ENCODE data around the gene COL8A1. TPM values are rescaled to one million over a fixed set of nuclear protein-coding genes. Genes with fewer than 3 reads are reported as not detected.
"Not testable (repeated sequence)": the region's sequence is repeated elsewhere in the genome, so short reads cannot be mapped to it uniquely, and the experiment has no call there.

COL8A1 gene
- total RNA-seq, 2 experiments from 2014 or later, result 0.07 TPM; not detected in 1

- Mint-ChIP-seq H3K36me3 (ENCODE audit: low read depth) (no peaks in the 10 kb centered on the region), H3K4me1 (no peaks in the 10 kb centered on the region), H3K4me3 (no peak overlapping the region), H3K27ac (no peak overlapping the region), H3K27me3 (peaks cover 7% of the 10 kb centered on the region), H3K9me3 (no peaks in the 10 kb centered on the region)
- ChIA-PET CTCF (interaction anchor here (0.6 kb wide), 2 partner anchors 55 to 372 kb away, joined by 3 to 4 read pairs; no protein-coding TSS in a partner anchor), POLR2A (no interaction called here)
- DNase-seq, result no peak
Measured at GRCh38 chr3:99709686-99710085, 71.3 kb downstream of the COL8A1 start.

DNA sequence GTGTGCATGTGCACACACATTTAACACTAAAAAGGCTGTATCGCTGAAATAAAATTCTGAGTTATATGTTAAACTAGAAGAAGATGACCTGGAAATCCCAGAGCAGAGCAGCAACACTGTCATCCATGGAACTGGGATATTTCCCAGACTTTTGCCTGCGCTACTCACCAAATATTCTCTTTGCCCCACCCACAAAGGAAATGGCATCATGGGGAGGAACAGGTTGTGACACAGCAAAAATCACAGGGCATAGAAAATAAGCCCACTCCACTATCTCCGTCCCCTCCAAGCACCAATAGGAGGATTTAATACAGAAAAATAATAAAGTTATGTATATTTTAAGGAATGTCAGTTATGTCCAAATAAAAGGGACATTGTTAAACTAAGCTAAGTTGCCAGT lies 71.7 kb downstream of the COL8A1 start:
- Mint-ChIP-seq H3K9me3 (no peaks in the 10 kb centered on the region), H3K36me3 (ENCODE audit: low read depth) (no peaks in the 10 kb centered on the region), H3K4me1 (no peaks in the 10 kb centered on the region), H3K27me3 (peaks cover 6% of the 10 kb centered on the region), H3K27ac (no peak overlapping the region), H3K4me3 (no peak overlapping the region)
- no peak for DNase-seq
- ChIA-PET CTCF (no interaction called here), POLR2A (no interaction called here)

- CTCF ChIA-PET, result no interaction called here
- Mint-ChIP-seq H3K27ac (no peak overlapping the region), H3K4me3 (no peak overlapping the region), H3K4me1 (no peaks in the 10 kb centered on the region), H3K36me3 (ENCODE audit: low read depth) (no peaks in the 10 kb centered on the region), H3K27me3 (peaks cover 7% of the 10 kb centered on the region), H3K9me3 (no peaks in the 10 kb centered on the region)
- DNase-seq, result no peak
- POLR2A ChIA-PET, result no interaction called here
Measured at GRCh38 chr3:99711351-99711750, 73.0 kb downstream of the COL8A1 start.

DNA sequence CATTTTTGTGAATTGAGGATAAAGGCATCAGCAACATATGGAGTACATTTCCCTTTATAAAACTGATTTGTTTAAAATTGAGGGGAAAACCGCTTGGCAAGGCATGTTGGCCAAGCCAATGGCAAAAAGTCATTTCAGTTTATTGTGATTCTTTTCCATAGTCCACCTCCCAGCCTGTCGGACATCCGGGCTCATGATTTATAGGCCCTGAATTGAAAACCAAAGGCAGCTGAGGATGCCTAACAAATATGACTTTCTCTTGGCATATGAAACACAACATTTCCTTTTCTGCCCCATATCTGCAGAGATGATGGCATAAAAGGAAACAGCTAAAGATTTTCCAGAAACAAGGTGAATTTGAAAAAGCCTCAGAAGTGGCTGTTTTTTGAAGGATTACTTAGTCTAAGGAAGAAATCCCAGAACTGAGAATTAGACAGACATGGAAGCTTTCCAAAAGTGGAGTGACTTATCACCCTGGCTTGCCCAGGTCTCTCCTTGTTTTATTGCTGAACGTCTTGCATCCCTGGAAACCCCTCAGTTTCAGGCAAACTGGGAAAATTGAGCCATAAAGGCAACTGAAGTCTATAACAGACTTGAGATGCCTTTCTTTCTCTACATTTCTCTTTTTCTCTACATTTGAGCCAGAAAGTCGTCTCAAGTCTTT lies 74.0 kb downstream of the COL8A1 start:
- Mint-ChIP-seq H3K9me3 (no peaks in the 10 kb centered on the region), H3K36me3 (ENCODE audit: low read depth) (no peaks in the 10 kb centered on the region), H3K27me3 (peaks cover 7% of the 10 kb centered on the region), H3K4me3 (no peak overlapping the region), H3K27ac (no peak overlapping the region), H3K4me1 (no peaks in the 10 kb centered on the region)
- POLR2A ChIA-PET, result no interaction called here
- no peak for DNase-seq
- CTCF ChIA-PET, result no interaction called here

DNA sequence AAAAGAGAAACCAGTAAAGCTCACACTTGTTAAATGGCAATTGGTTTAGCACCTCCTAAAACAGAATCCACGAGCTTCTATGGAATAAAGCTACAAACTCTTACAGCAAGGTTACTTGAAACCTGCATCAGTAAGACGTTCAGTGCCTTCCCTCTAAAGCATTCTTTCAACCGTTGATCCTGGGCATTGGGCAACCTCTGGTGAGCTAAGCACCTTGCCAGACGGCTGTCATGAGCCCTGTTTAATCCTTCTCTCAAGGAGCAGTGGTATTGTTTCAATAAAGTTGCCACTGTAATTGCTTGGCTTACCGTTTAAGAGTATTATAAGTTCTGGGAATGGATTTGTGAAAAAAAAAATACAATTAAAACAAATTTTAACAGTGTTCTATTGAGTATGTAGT lies 75.0 kb downstream of the COL8A1 start:
- CTCF ChIA-PET, result no interaction called here
- no peak for DNase-seq
- Mint-ChIP-seq H3K27me3 (peaks cover 7% of the 10 kb centered on the region), H3K36me3 (ENCODE audit: low read depth) (no peaks in the 10 kb centered on the region), H3K4me3 (no peak overlapping the region), H3K4me1 (no peaks in the 10 kb centered on the region), H3K9me3 (no peaks in the 10 kb centered on the region), H3K27ac (no peak overlapping the region)
- POLR2A ChIA-PET, result no interaction called here

DNA sequence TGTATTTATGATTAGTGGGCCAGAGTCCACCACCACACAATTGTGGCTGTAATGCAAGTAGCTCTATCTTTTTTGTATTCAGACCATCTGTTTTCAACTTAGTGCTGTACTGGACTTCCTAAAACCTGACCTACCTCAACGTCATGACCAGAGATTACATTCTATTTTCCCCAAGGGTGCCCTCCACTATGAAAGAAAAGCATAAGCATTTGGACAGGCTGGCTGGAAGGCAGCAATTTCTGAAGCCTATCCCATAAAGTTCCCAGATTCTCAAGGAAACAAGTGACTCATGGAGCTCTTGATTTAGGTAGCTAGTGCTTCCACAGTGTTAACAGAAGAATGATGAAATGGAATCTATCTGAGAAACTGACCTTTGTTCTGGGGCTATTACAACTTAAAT lies 75.8 kb downstream of the COL8A1 start:
- DNase-seq, result no peak
- Mint-ChIP-seq H3K27me3 (peaks cover 7% of the 10 kb centered on the region), H3K4me3 (no peak overlapping the region), H3K36me3 (ENCODE audit: low read depth) (no peaks in the 10 kb centered on the region), H3K4me1 (no peaks in the 10 kb centered on the region), H3K27ac (no peak overlapping the region), H3K9me3 (no peaks in the 10 kb centered on the region)
- ChIA-PET CTCF (no interaction called here), POLR2A (no interaction called here)

GRCh38 chr3:99714575-99714974 lies 76.2 kb downstream of the COL8A1 start:
- CTCF ChIA-PET, result no interaction called here

GRCh38 chr3:99716463-99716995 lies 78.1 kb downstream of the COL8A1 start:
- Mint-ChIP-seq H3K4me1 (no peaks in the 10 kb centered on the region), H3K27ac (no peak overlapping the region), H3K4me3 (no peak overlapping the region), H3K27me3 (peaks cover 2% of the 10 kb centered on the region), H3K9me3 (no peaks in the 10 kb centered on the region), H3K36me3 (ENCODE audit: low read depth) (no peaks in the 10 kb centered on the region)
- ChIA-PET CTCF (no interaction called here), POLR2A (no interaction called here)
- DNase-seq, result no peak

More at GRCh38 chr3:99714575-99714974, 76.2 kb downstream of the COL8A1 start:
- POLR2A ChIA-PET, result no interaction called here
- no peaks in the 10 kb centered on the region for H3K4me1 Mint-ChIP-seq
- H3K27ac Mint-ChIP-seq, result no peak overlapping the region
- H3K4me3 Mint-ChIP-seq, result no peak overlapping the region
- DNase-seq, result no peak
- peaks cover 6% of the 10 kb centered on the region for H3K27me3 Mint-ChIP-seq
- H3K9me3 Mint-ChIP-seq, result no peaks in the 10 kb centered on the region
- no peaks in the 10 kb centered on the region for H3K36me3 Mint-ChIP-seq (ENCODE audit: low read depth)

- ChIA-PET CTCF (no interaction called here), POLR2A (no interaction called here)
- no peak for DNase-seq
- no peaks in the 10 kb centered on the region for H3K4me1 Mint-ChIP-seq
- no peaks in the 10 kb centered on the region for H3K36me3 Mint-ChIP-seq (ENCODE audit: low read depth)
- no peaks in the 10 kb centered on the region for H3K27me3 Mint-ChIP-seq
- no peak overlapping the region for H3K27ac Mint-ChIP-seq
- no peaks in the 10 kb centered on the region for H3K9me3 Mint-ChIP-seq
- H3K4me3 Mint-ChIP-seq, result no peak overlapping the region
Measured at GRCh38 chr3:99720985-99721632, 82.7 kb downstream of the COL8A1 start.

DNA sequence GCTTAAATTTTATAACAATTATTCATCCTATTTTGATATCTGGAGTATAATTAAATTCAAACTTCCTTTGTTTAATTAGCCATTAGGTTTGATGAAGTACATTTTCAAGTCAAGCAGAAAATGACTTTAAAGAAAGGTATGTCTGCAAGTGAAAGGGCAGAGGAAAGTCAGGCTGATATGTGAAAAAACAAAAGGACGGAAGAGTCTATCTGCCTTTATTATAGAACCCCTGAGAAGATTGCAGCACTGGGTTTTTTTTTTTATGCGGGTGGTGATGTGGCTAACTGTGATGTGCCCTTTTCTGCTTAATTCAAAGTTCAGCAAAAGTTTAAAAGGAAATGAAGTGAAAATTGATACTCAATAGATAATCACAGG lies 83.2 kb downstream of the COL8A1 start:
- no peak for DNase-seq
- H3K27ac Mint-ChIP-seq, result no peak overlapping the region
- H3K36me3 Mint-ChIP-seq (ENCODE audit: low read depth), result no peaks in the 10 kb centered on the region
- H3K9me3 Mint-ChIP-seq, result no peaks in the 10 kb centered on the region
- H3K4me3 Mint-ChIP-seq, result no peak overlapping the region
- no peaks in the 10 kb centered on the region for H3K27me3 Mint-ChIP-seq
- CTCF ChIA-PET, result no interaction called here
- H3K4me1 Mint-ChIP-seq, result no peaks in the 10 kb centered on the region
- POLR2A ChIA-PET, result no interaction called here

GRCh38 chr3:99724276-99724675 lies 85.9 kb downstream of the COL8A1 start:
- no peak overlapping the region for H3K4me3 Mint-ChIP-seq
- no peak for DNase-seq
- H3K36me3 Mint-ChIP-seq (ENCODE audit: low read depth), result no peaks in the 10 kb centered on the region
- no peaks in the 10 kb centered on the region for H3K9me3 Mint-ChIP-seq
- ChIA-PET POLR2A (no interaction called here), CTCF (no interaction called here)
- H3K27me3 Mint-ChIP-seq, result no peaks in the 10 kb centered on the region
- H3K4me1 Mint-ChIP-seq, result no peaks in the 10 kb centered on the region
- no peak overlapping the region for H3K27ac Mint-ChIP-seq

GRCh38 chr3:99730870-99731269 lies 92.5 kb downstream of the COL8A1 start:
- POLR2A ChIA-PET, result no interaction called here
- Mint-ChIP-seq H3K4me1 (no peaks in the 10 kb centered on the region), H3K27me3 (no peaks in the 10 kb centered on the region), H3K4me3 (no peak overlapping the region), H3K9me3 (no peaks in the 10 kb centered on the region), H3K27ac (no peak overlapping the region), H3K36me3 (ENCODE audit: low read depth) (no peaks in the 10 kb centered on the region)
- CTCF ChIA-PET, result no interaction called here
- no peak for DNase-seq

DNA sequence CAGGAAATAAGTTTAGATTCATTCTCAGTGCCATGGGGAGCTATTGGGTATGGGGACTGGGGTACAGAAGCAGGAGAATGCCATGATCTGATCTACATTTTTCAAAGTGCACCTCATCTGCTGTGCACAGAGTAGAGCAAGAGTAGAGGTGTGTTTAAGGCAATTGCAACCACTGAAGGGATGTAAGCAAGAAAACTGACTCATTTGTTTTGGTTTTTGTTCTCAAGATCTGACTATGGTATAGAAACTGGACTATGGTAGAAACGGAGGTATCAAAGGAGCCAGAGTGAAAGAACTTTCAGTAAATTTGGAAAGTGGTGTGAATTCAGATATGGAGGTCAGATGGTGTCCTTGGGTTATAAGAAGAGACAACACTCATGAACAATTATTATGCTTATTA lies 93.1 kb downstream of the COL8A1 start:
- Mint-ChIP-seq H3K4me3 (no peak overlapping the region), H3K4me1 (no peaks in the 10 kb centered on the region), H3K27me3 (no peaks in the 10 kb centered on the region), H3K36me3 (ENCODE audit: low read depth) (no peaks in the 10 kb centered on the region), H3K9me3 (no peaks in the 10 kb centered on the region), H3K27ac (no peak overlapping the region)
- POLR2A ChIA-PET, result no interaction called here
- no peak for DNase-seq
- CTCF ChIA-PET, result no interaction called here

DNA sequence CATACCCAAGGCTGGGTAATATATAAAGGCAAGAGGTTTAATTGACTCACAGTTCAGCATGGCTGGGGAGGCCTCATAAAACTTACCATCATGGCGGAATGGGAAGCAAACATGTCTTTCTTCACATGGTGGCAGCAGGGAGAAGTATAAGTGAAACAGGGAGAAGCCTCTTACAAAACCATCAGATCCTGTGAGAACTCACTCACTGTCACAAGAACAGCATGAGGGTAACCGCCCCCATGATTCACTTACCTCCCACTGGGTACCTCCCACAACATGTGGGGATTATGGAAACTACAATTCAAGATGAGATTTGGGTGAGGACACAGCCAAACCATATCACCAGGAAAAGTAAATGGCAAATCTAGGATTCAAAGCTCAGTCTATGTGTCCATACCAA lies 102.0 kb downstream of the COL8A1 start:
- POLR2A ChIA-PET; H3K9me3 Mint-ChIP-seq; H3K27ac Mint-ChIP-seq; H3K4me1 Mint-ChIP-seq; H3K36me3 Mint-ChIP-seq (ENCODE audit: low read depth); H3K27me3 Mint-ChIP-seq; CTCF ChIA-PET; DNase-seq; H3K4me3 Mint-ChIP-seq: not testable (repeated sequence)
